IMR-90 (cell line): ENCODE data around the gene C9orf78.

Source experiments
- POLR2A ChIP-seq: IDR thresholded peaks from 2 replicates; pipeline ENCODE4 v1.6.1; 2012; ENCODE audit warnings: mild to moderate bottlenecking, low read depth, low read length
- TF ChIP-seq, protein P1 (sequence below): conservative IDR thresholded peaks from 2 replicates; pipeline ENCODE4 v1.5.1; 2012; ENCODE audit warnings: mild to moderate bottlenecking, low read depth, low read length, improper control_type of control experiment
- TF ChIP-seq, protein P2 (sequence below): fragments of 150-350 bp; IDR thresholded peaks from 2 replicates; pipeline ENCODE4 v1.6.1; 2017; ENCODE audit warnings: mild to moderate bottlenecking, antibody characterized with exemption, low read length, low read depth

DNA sequence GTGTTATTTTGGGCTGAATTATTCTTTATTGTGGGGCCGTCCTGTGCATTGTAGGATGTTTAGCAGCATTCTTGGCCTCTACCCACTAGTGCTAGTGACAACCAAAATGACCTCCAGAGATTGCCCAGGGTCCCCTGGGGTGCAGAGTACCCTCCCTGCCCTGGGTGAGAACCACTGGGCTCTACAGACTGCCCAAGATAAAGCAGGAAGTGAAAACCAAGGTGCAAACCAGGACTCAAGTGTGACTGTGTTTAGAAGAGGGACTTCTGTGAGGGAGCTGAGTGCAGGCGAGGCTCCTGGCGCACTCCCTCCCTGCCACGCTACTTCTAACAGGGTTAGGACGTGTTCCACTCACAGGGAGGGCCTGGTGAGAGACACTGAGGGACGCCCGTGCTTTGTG is 41.7 kb upstream of the C9orf78 start:
- TF ChIP-seq, protein P1, sequence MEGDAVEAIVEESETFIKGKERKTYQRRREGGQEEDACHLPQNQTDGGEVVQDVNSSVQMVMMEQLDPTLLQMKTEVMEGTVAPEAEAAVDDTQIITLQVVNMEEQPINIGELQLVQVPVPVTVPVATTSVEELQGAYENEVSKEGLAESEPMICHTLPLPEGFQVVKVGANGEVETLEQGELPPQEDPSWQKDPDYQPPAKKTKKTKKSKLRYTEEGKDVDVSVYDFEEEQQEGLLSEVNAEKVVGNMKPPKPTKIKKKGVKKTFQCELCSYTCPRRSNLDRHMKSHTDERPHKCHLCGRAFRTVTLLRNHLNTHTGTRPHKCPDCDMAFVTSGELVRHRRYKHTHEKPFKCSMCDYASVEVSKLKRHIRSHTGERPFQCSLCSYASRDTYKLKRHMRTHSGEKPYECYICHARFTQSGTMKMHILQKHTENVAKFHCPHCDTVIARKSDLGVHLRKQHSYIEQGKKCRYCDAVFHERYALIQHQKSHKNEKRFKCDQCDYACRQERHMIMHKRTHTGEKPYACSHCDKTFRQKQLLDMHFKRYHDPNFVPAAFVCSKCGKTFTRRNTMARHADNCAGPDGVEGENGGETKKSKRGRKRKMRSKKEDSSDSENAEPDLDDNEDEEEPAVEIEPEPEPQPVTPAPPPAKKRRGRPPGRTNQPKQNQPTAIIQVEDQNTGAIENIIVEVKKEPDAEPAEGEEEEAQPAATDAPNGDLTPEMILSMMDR: no peak
- TF ChIP-seq POLR2A: no peak
- TF ChIP-seq, protein P2, sequence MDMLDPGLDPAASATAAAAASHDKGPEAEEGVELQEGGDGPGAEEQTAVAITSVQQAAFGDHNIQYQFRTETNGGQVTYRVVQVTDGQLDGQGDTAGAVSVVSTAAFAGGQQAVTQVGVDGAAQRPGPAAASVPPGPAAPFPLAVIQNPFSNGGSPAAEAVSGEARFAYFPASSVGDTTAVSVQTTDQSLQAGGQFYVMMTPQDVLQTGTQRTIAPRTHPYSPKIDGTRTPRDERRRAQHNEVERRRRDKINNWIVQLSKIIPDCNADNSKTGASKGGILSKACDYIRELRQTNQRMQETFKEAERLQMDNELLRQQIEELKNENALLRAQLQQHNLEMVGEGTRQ: no peak
